HG03378 (cell line): Measurements from ENCODE around the gene ASPHD2.
"Not testable (repeated sequence)": the region's sequence is repeated elsewhere in the genome, so short reads cannot be mapped to it uniquely, and the experiment has no call there.

Source experiments
- ATAC-seq: cut with Tn5 transposase; IDR thresholded peaks from one replicate; pipeline ENCODE4 v1.9.1; 2021; ENCODE audit warnings: mild to moderate bottlenecking, moderate library complexity; ENCODE audit not compliant: unreplicated experiment

ASPHD2 gene

GRCh38 chr22:26428515-26429457 lies at the start of gene ASPHD2:
ASPHD2 (plus strand) TSS chr22:26429260; CDS start chr22:26433616, 4,356 bp downstream.
- peak; percentile 55 for ATAC-seq

GRCh38 chr22:26380072-26380830 lies 48.8 kb upstream of the ASPHD2 start:
- ATAC-seq = no peak

- ATAC-seq = no peak
Measured at GRCh38 chr22:26382782-26383181, 46.3 kb upstream of the ASPHD2 start.

- ATAC-seq = no peak
Measured at GRCh38 chr22:26383968-26384556, 45.0 kb upstream of the ASPHD2 start.

- no peak for ATAC-seq
Measured at GRCh38 chr22:26385164-26385563, 43.9 kb upstream of the ASPHD2 start.

- ATAC-seq = no peak
Measured at GRCh38 chr22:26389125-26389524, 39.9 kb upstream of the ASPHD2 start.

- no peak for ATAC-seq
Measured at GRCh38 chr22:26391091-26391490, 38.0 kb upstream of the ASPHD2 start.

- ATAC-seq = no peak
Measured at GRCh38 chr22:26391623-26392022, 37.4 kb upstream of the ASPHD2 start.

- ATAC-seq = no peak
Measured at GRCh38 chr22:26393929-26394328, 35.1 kb upstream of the ASPHD2 start.

- ATAC-seq = no peak
Measured at GRCh38 chr22:26394777-26395176, 34.3 kb upstream of the ASPHD2 start.

- ATAC-seq = no peak
Measured at GRCh38 chr22:26395926-26396325, 33.1 kb upstream of the ASPHD2 start.

- ATAC-seq = no peak
Measured at GRCh38 chr22:26398741-26399153, 30.3 kb upstream of the ASPHD2 start.

GRCh38 chr22:26399289-26399688 lies 29.8 kb upstream of the ASPHD2 start:
- ATAC-seq = no peak

GRCh38 chr22:26401726-26402125 lies 27.3 kb upstream of the ASPHD2 start:
- no peak for ATAC-seq

GRCh38 chr22:26404851-26405421 lies 24.1 kb upstream of the ASPHD2 start:
- no peak for ATAC-seq

- no peak for ATAC-seq
Measured at GRCh38 chr22:26406118-26406517, 22.9 kb upstream of the ASPHD2 start.

- not testable (repeated sequence) for ATAC-seq
Measured at GRCh38 chr22:26408562-26409220, 20.4 kb upstream of the ASPHD2 start.

- ATAC-seq = no peak
Measured at GRCh38 chr22:26409719-26410335, 19.2 kb upstream of the ASPHD2 start.

GRCh38 chr22:26410386-26410785 lies 18.7 kb upstream of the ASPHD2 start:
- ATAC-seq = no peak

GRCh38 chr22:26414347-26414746 lies 14.7 kb upstream of the ASPHD2 start:
- ATAC-seq = no peak
